SU-DHL-6 (cell line): ENCODE measurements around the gene KLHL29.

Experiments
- H2AFZ ChIP-seq: fragments of 200-600 bp; sonication (generic); 2 replicates; pipeline ENCODE4 v1.6.1; 2014; ENCODE audit warnings: low read depth, mild to moderate bottlenecking, moderate library complexity, mixed read lengths, antibody characterized with exemption, low read length; ENCODE audit not compliant: severe bottlenecking
- H3F3A ChIP-seq: fragments of 200-600 bp; shearing (Covaris generic); 2 replicates; pipeline ENCODE4 v1.6.0; 2016; ENCODE audit warnings: antibody characterized with exemption, mild to moderate bottlenecking; ENCODE audit not compliant: insufficient read depth
- H3K27ac ChIP-seq: fragments of 200-600 bp; sonication (generic); 2 replicates; pipeline ENCODE4 v1.5.1; 2016; ENCODE audit warnings: low read depth, mild to moderate bottlenecking, low read length, moderate library complexity, mixed read lengths
- H3K27me3 ChIP-seq: fragments of 200-600 bp; sonication (generic), shearing (Covaris generic); 2 replicates; pipeline ENCODE4 v1.6.0; 2014; ENCODE audit warnings: mild to moderate bottlenecking, low read length
- H3K36me3 ChIP-seq: fragments of 200-600 bp; sonication (generic); 2 replicates; pipeline ENCODE4 v1.6.1; 2014; ENCODE audit warnings: mild to moderate bottlenecking, low read length, mixed read lengths
- H3K4me2 ChIP-seq: fragments of 300-600, 200-600 bp; shearing (Covaris generic), sonication (generic); 2 replicates; pipeline ENCODE4 v1.6.0; 2014; ENCODE audit warnings: low read length, low read depth, mild to moderate bottlenecking; ENCODE audit not compliant: poor library complexity, severe bottlenecking
- H3K4me3 ChIP-seq: fragments of 200-600 bp; sonication (generic); 2 replicates; pipeline ENCODE4 v1.5.1; 2014; ENCODE audit warnings: antibody characterized with exemption, low read length, mild to moderate bottlenecking, mixed read lengths; ENCODE audit not compliant: insufficient read depth, poor library complexity, severe bottlenecking
- H3K79me2 ChIP-seq: fragments of 200-600 bp; sonication (generic); 2 replicates; pipeline ENCODE4 v1.6.1; 2014; ENCODE audit warnings: mild to moderate bottlenecking, low read length, moderate library complexity; ENCODE audit not compliant: insufficient read depth
- H3K9ac ChIP-seq: fragments of 200-600 bp; sonication (generic); 2 replicates; pipeline ENCODE4 v1.7.0; 2014; ENCODE audit warnings: mild to moderate bottlenecking, low read length
- H3K9me2 ChIP-seq: fragments of 200-600 bp; sonication (generic); replicated peaks from 2 replicates; pipeline ENCODE4 v1.6.1; 2014; ENCODE audit warnings: low read length; ENCODE audit not compliant: insufficient read depth
- H3K9me3 ChIP-seq: fragments of 200-600 bp; sonication (generic); 2 replicates; pipeline ENCODE4 v1.6.1; 2014; ENCODE audit warnings: low read length, mixed read lengths; ENCODE audit not compliant: insufficient read depth
- H4K20me1 ChIP-seq: fragments of 200-600 bp; sonication (generic); 2 replicates; pipeline ENCODE4 v1.6.1; 2014; ENCODE audit warnings: low read depth, mild to moderate bottlenecking, antibody characterized with exemption, low read length, moderate library complexity, mixed read lengths
- CTCF ChIP-seq: fragments of 200-600 bp; sonication (generic); IDR thresholded peaks from one replicate; pipeline ENCODE4 v1.5.1; 2017; ENCODE audit warnings: antibody characterized with exemption, mild to moderate bottlenecking, low read length, moderate library complexity; ENCODE audit not compliant: insufficient read depth, poor library complexity, severe bottlenecking
- EZH2phosphoT487 ChIP-seq: fragments of 200-600 bp; sonication (generic), shearing (Covaris generic); conservative IDR thresholded peaks from 2 replicates; pipeline ENCODE4 v1.6.1; 2018; ENCODE audit warnings: mild to moderate bottlenecking, antibody characterized with exemption, low read length, moderate library complexity, mixed read lengths

Gene KLHL29

GRCh38 chr2:23384551-23385343, at the start of gene KLHL29:
Gene KLHL29 (plus strand): TSS chr2:23385179. CDS start chr2:23562197, 177,018 bp downstream.
- no peak within 1 kb of the TSS for H3K9ac ChIP-seq
- peak within 1 kb of the TSS; percentile 22 for H3K4me3 ChIP-seq
- H3K79me2 ChIP-seq = no peaks in the 10 kb centered on the region
- no peak for TF ChIP-seq EZH2phosphoT487
- no peak for TF ChIP-seq CTCF
- no peaks in the 10 kb centered on the region for H3K9me2 ChIP-seq
- H3K36me3 ChIP-seq = no peaks in the 10 kb centered on the region
- H3F3A ChIP-seq = no peaks in the 10 kb centered on the region
- H3K9me3 ChIP-seq = no peaks in the 10 kb centered on the region
- H3K4me2 ChIP-seq = peak within 1 kb of the TSS; percentile 38
- H3K27ac ChIP-seq = no peak within 1 kb of the TSS
- no peaks in the 10 kb centered on the region for H4K20me1 ChIP-seq
- H3K27me3 ChIP-seq = no peaks in the 10 kb centered on the region
- H2AFZ ChIP-seq = no peak within 1 kb of the TSS

GRCh38 chr2:23335550-23335949, 49.4 kb upstream of the KLHL29 start:
- H3K27ac ChIP-seq = no peak overlapping the region
- H3K9me2 ChIP-seq = no peaks in the 10 kb centered on the region
- no peak overlapping the region for H3K4me2 ChIP-seq
- no peaks in the 10 kb centered on the region for H3K79me2 ChIP-seq
- H3F3A ChIP-seq = no peaks in the 10 kb centered on the region
- no peak overlapping the region for H3K4me3 ChIP-seq
- TF ChIP-seq CTCF (no peak), EZH2phosphoT487 (no peak)
- no peaks in the 10 kb centered on the region for H3K36me3 ChIP-seq
- H3K27me3 ChIP-seq = no peaks in the 10 kb centered on the region
- no peaks in the 10 kb centered on the region for H4K20me1 ChIP-seq
- H3K9me3 ChIP-seq = no peaks in the 10 kb centered on the region
- H2AFZ ChIP-seq = no peak overlapping the region
- no peak overlapping the region for H3K9ac ChIP-seq

GRCh38 chr2:23342075-23342474, 42.9 kb upstream of the KLHL29 start:
- no peak overlapping the region for H2AFZ ChIP-seq
- H3K27me3 ChIP-seq = no peaks in the 10 kb centered on the region; the same call in 1 of the 2 replicates
- no peaks in the 10 kb centered on the region for H3K79me2 ChIP-seq
- no peaks in the 10 kb centered on the region for H3F3A ChIP-seq
- H3K36me3 ChIP-seq = no peaks in the 10 kb centered on the region
- H4K20me1 ChIP-seq = no peaks in the 10 kb centered on the region
- no peaks in the 10 kb centered on the region for H3K9me3 ChIP-seq
- TF ChIP-seq EZH2phosphoT487 = no peak
- no peak for TF ChIP-seq CTCF
- no peak overlapping the region for H3K4me2 ChIP-seq
- no peak overlapping the region for H3K9ac ChIP-seq
- no peak overlapping the region for H3K4me3 ChIP-seq
- no peaks in the 10 kb centered on the region for H3K9me2 ChIP-seq
- no peak overlapping the region for H3K27ac ChIP-seq
